Measurements from ENCODE around the gene SGMS1.

GRCh38 chr10:50585921-50586739 lies 37.6 kb downstream of the SGMS1 start:
- no peak for TF ChIP-seq POLR2AphosphoS5 (IDR thresholded peaks at IDR 0.05)
- TF ChIP-seq, protein P1, sequence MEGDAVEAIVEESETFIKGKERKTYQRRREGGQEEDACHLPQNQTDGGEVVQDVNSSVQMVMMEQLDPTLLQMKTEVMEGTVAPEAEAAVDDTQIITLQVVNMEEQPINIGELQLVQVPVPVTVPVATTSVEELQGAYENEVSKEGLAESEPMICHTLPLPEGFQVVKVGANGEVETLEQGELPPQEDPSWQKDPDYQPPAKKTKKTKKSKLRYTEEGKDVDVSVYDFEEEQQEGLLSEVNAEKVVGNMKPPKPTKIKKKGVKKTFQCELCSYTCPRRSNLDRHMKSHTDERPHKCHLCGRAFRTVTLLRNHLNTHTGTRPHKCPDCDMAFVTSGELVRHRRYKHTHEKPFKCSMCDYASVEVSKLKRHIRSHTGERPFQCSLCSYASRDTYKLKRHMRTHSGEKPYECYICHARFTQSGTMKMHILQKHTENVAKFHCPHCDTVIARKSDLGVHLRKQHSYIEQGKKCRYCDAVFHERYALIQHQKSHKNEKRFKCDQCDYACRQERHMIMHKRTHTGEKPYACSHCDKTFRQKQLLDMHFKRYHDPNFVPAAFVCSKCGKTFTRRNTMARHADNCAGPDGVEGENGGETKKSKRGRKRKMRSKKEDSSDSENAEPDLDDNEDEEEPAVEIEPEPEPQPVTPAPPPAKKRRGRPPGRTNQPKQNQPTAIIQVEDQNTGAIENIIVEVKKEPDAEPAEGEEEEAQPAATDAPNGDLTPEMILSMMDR (IDR thresholded peaks at IDR 0.05), result no peak
- TF ChIP-seq POLR2A (IDR thresholded peaks at IDR 0.05), result no peak
- TF ChIP-seq EP300 (IDR thresholded peaks at IDR 0.05; ENCODE audit: low read depth), result no peak

Measured in transverse colon (tissue), 4 donors.